Measurements from ENCODE around the gene CDH23.
A peak's percentile ranks its signal among the peaks of the same experiment; 100 is the strongest.

The CDH23 gene

GRCh38 chr10:71757399-71757922, 360.7 kb downstream of the CDH23 start:
- no peak for TF ChIP-seq CTCF (conservative IDR thresholded peaks at IDR 0.05; ENCODE audit: low read depth)
- ChIA-PET POLR2A (ENCODE audit: low non-redundant PET) (interaction anchor here (0.6 kb wide), 1 partner anchor 70 kb away, joined by 6 read pairs; no protein-coding TSS in a partner anchor), CTCF (interaction anchor here (0.6 to 4.4 kb wide), 3 partner anchors 16 to 549 kb away, joined by 3 to 16 read pairs (median 6); partner anchors contain the start of gene VSIR)
- no peak for DNase-seq (ENCODE audit: low spot score)
- H3K27ac ChIP-seq: peak overlapping the region; percentile 62

GRCh38 chr10:71761105-71761511, 364.4 kb downstream of the CDH23 start:
- no peak for TF ChIP-seq CTCF (conservative IDR thresholded peaks at IDR 0.05; ENCODE audit: low read depth)
- ChIA-PET CTCF (interaction anchor here (0.5 kb wide), 1 partner anchor 37 kb away, joined by 3 read pairs; no protein-coding TSS in a partner anchor), POLR2A (ENCODE audit: low non-redundant PET) (no interaction called here)
- H3K27ac ChIP-seq: peak overlapping the region; percentile 57
- peak; percentile 66 for DNase-seq (ENCODE audit: low spot score)

GRCh38 chr10:71761541-71762113, 364.9 kb downstream of the CDH23 start:
- no peak for TF ChIP-seq CTCF (conservative IDR thresholded peaks at IDR 0.05; ENCODE audit: low read depth)
- CTCF ChIA-PET: no interaction called here
- DNase-seq (ENCODE audit: low spot score): no peak
- POLR2A ChIA-PET (ENCODE audit: low non-redundant PET): no interaction called here
- peak overlapping the region; percentile 57 for H3K27ac ChIP-seq

- TF ChIP-seq CTCF (conservative IDR thresholded peaks at IDR 0.05; ENCODE audit: low read depth): no peak
- H3K27ac ChIP-seq: peak overlapping the region; percentile 57
- no peak for DNase-seq (ENCODE audit: low spot score)
- ChIA-PET CTCF (interaction anchor here (0.6 to 1.1 kb wide), 2 partner anchors 11 to 21 kb away, joined by 3 read pairs; partner anchors contain the start of gene VSIR), POLR2A (ENCODE audit: low non-redundant PET) (no interaction called here)
Observed at GRCh38 chr10:71762324-71762723, 365.6 kb downstream of the CDH23 start.

GRCh38 chr10:71763352-71764127, 366.8 kb downstream of the CDH23 start:
- CTCF ChIA-PET: interaction anchor here (0.6 to 2.1 kb wide), 4 partner anchors 9 to 141 kb away, joined by 3 to 9 read pairs (median 4); partner anchors contain the start of gene VSIR
- no peak for TF ChIP-seq CTCF (conservative IDR thresholded peaks at IDR 0.05; ENCODE audit: low read depth)
- POLR2A ChIA-PET (ENCODE audit: low non-redundant PET): no interaction called here
- peak overlapping the region; percentile 45 for H3K27ac ChIP-seq
- DNase-seq (ENCODE audit: low spot score): no peak

- CTCF ChIA-PET: interaction anchor here (2.1 kb wide), 1 partner anchor 8 kb away, joined by 9 read pairs; the partner anchor contains the start of gene VSIR
- DNase-seq (ENCODE audit: low spot score): no peak
- H3K27ac ChIP-seq: peak overlapping the region; percentile 98
- no peak for TF ChIP-seq CTCF (conservative IDR thresholded peaks at IDR 0.05; ENCODE audit: low read depth)
- POLR2A ChIA-PET (ENCODE audit: low non-redundant PET): interaction anchor here (0.9 kb wide), 1 partner anchor 8 kb away, joined by 4 read pairs; the partner anchor contains the start of gene VSIR
Observed at GRCh38 chr10:71765176-71765904, 368.6 kb downstream of the CDH23 start.

Measured in RWPE1 (cell line).